D341Med (cell line): ENCODE measurements around the gene NDUFB10.
"Not testable (repeated sequence)": the region's sequence is repeated elsewhere in the genome, so short reads cannot be mapped to it uniquely, and the experiment has no call there.

ENCODE experiments used
- DNase-seq: peaks from one replicate; pipeline ENCODE4 v3.0.0; 2012; ENCODE audit warnings: low spot score

Gene NDUFB10

GRCh38 chr16:1924095-1924494 is 35.2 kb upstream of the NDUFB10 start:
- no peak for DNase-seq

- no peak for DNase-seq
Observed at GRCh38 chr16:1926271-1926670, 33.1 kb upstream of the NDUFB10 start.

GRCh38 chr16:1929105-1929504 is 30.2 kb upstream of the NDUFB10 start:
- DNase-seq: peak; percentile 64

- peak; percentile 99 for DNase-seq
Observed at GRCh38 chr16:1929578-1930337, 29.6 kb upstream of the NDUFB10 start.

- no peak for DNase-seq
Observed at GRCh38 chr16:1930338-1930720, 29.0 kb upstream of the NDUFB10 start.

GRCh38 chr16:1932050-1933028 is 27.0 kb upstream of the NDUFB10 start:
- DNase-seq: peak; percentile 58

- DNase-seq: no peak
Observed at GRCh38 chr16:1933097-1933661, 26.2 kb upstream of the NDUFB10 start.

GRCh38 chr16:1936945-1937479 is 22.3 kb upstream of the NDUFB10 start:
- DNase-seq: no peak

- DNase-seq: no peak
Observed at GRCh38 chr16:1938316-1938715, 21.0 kb upstream of the NDUFB10 start.

GRCh38 chr16:1938910-1939309 is 20.4 kb upstream of the NDUFB10 start:
- no peak for DNase-seq

GRCh38 chr16:1939833-1940232 is 19.5 kb upstream of the NDUFB10 start:
- DNase-seq: not testable (repeated sequence)

GRCh38 chr16:1940273-1941161 is 18.8 kb upstream of the NDUFB10 start:
- DNase-seq: no peak

- no peak for DNase-seq
Observed at GRCh38 chr16:1941162-1942046, 17.9 kb upstream of the NDUFB10 start.

GRCh38 chr16:1942047-1942809 is 17.1 kb upstream of the NDUFB10 start:
- DNase-seq: no peak

- peak; percentile 95 for DNase-seq
Observed at GRCh38 chr16:1942810-1943726, 16.3 kb upstream of the NDUFB10 start, which contains the start of gene MSRB1. Gene MSRB1 (minus strand): TSS chr16:1943199. CDS start chr16:1943156, 43 bp downstream.

GRCh38 chr16:1944612-1945199 is 14.6 kb upstream of the NDUFB10 start:
- no peak for DNase-seq

GRCh38 chr16:1945559-1946391 is 13.6 kb upstream of the NDUFB10 start:
- no peak for DNase-seq
